A549 (cell line): Measurements from ENCODE around the gene DMAC2.

Experiments
- CEBPB ChIP-seq, 2 experiments: fragments of >200 bp in 1 of 2; sonication (Bioruptor Twin) in 1 of 2; formaldehyde crosslinking in 1 of 2; IDR thresholded peaks; 2 replicates each; pipeline ENCODE4 v1.6.1; 2012 to 2016
- CHD2 ChIP-seq: fragments of 150-350 bp; IDR thresholded peaks from 2 replicates; pipeline ENCODE4 v1.6.1; 2014; ENCODE audit warnings: low read length; ENCODE audit not compliant: partially characterized antibody
- EP300 ChIP-seq, 2 experiments: fragments of >200 bp; sonication (Bioruptor Twin); formaldehyde crosslinking; IDR thresholded peaks; 2 replicates in 1 of 2; 3 replicates in 1 of 2; pipeline ENCODE4 v1.6.1; 2016 to 2017
- KDM1A ChIP-seq: fragments of 200-600 bp; sonication (generic); IDR thresholded peaks from 2 replicates; pipeline ENCODE4 v1.6.1; 2016; ENCODE audit warnings: low read depth, mild to moderate bottlenecking
- MAFK ChIP-seq: fragments of 450-650 bp; IDR thresholded peaks from 2 replicates; pipeline ENCODE4 v1.6.1; 2014; ENCODE audit not compliant: partially characterized antibody
- POLR2A ChIP-seq: IDR thresholded peaks from 2 replicates; pipeline ENCODE4 v1.6.1; 2012; ENCODE audit warnings: mild to moderate bottlenecking, low read length
- RAD21 ChIP-seq, 2 experiments: fragments of >200 bp in 1 of 2; sonication (Bioruptor Twin) in 1 of 2; formaldehyde crosslinking in 1 of 2; IDR thresholded peaks in 1 of 2; conservative IDR thresholded peaks in 1 of 2; 2 replicates in 1 of 2; 3 replicates in 1 of 2; pipeline ENCODE4 v1.6.1; 2012 to 2018; ENCODE audit warnings: inconsistent platforms in 1 of 2
- SMC3 ChIP-seq: fragments of >200 bp; sonication (Bioruptor Twin); formaldehyde crosslinking; IDR thresholded peaks from 3 replicates; pipeline ENCODE4 v1.6.1; 2018; ENCODE audit warnings: inconsistent platforms
- ZNF302 ChIP-seq: fragments of 250-450 bp; sonication (Bioruptor Pico); IDR thresholded peaks from 2 replicates; pipeline ENCODE4 v1.9.0; 2021; ENCODE audit warnings: inconsistent platforms, mild to moderate bottlenecking, moderate library complexity
- TF ChIP-seq, protein P1 (sequence below): fragments of 150-350 bp; IDR thresholded peaks from 2 replicates; pipeline ENCODE4 v1.6.1; 2014; ENCODE audit warnings: low read depth, mild to moderate bottlenecking, low read length
- TF ChIP-seq, protein P2 (sequence below): fragments of >200 bp; sonication (Bioruptor Twin); formaldehyde crosslinking; IDR thresholded peaks from 3 replicates; pipeline ENCODE4 v1.5.1; 2016
- TF ChIP-seq, protein P3 (sequence below): fragments of 200-600 bp; sonication (generic); IDR thresholded peaks from 2 replicates; pipeline ENCODE4 v1.6.1; 2016; ENCODE audit warnings: antibody characterized with exemption, mild to moderate bottlenecking, moderate library complexity

DNA sequence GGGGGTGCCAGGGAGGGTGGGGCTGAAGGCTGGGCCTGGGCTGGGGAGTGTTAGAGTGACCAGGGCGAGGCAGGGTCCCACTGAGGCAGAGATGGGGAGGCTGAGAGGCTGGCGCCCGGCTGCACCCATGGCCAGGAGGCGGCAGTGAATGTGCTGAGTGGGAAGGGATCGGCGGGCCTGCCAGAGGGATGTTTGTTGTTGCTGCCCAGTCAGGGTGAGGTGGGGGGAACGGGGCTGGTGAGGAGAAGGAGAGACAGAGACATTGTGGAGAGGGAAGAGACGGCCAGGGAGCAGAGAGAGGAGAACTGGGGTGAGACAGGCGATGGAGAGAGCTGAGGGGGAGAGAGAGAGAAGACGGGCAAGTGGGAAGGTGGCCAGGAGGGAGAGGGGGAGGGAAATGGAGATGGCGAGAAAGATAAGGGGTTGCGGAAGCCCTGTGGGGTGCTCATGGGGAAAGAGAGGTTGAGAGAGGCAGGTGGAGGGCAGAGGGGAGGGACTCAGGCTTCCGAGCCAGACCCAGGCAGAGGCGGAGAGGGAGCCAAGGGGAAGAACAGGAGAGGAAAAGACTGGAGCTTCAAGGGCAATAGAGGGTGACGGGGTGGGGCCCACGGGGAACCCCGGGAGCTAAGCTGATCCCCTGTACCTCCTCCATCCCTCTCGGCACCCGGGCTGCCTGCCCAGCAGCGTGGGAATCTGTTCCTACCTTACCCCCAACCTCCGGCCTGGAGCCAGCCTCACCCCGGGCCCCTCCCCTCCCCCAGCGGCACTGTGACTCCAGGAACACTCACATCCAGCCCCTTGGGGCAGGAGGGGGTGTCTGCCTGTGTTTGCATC, 11.8 kb downstream of the DMAC2 start:
- TF ChIP-seq, protein P1, sequence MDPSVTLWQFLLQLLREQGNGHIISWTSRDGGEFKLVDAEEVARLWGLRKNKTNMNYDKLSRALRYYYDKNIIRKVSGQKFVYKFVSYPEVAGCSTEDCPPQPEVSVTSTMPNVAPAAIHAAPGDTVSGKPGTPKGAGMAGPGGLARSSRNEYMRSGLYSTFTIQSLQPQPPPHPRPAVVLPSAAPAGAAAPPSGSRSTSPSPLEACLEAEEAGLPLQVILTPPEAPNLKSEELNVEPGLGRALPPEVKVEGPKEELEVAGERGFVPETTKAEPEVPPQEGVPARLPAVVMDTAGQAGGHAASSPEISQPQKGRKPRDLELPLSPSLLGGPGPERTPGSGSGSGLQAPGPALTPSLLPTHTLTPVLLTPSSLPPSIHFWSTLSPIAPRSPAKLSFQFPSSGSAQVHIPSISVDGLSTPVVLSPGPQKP, result no peak
- TF ChIP-seq, protein P2, sequence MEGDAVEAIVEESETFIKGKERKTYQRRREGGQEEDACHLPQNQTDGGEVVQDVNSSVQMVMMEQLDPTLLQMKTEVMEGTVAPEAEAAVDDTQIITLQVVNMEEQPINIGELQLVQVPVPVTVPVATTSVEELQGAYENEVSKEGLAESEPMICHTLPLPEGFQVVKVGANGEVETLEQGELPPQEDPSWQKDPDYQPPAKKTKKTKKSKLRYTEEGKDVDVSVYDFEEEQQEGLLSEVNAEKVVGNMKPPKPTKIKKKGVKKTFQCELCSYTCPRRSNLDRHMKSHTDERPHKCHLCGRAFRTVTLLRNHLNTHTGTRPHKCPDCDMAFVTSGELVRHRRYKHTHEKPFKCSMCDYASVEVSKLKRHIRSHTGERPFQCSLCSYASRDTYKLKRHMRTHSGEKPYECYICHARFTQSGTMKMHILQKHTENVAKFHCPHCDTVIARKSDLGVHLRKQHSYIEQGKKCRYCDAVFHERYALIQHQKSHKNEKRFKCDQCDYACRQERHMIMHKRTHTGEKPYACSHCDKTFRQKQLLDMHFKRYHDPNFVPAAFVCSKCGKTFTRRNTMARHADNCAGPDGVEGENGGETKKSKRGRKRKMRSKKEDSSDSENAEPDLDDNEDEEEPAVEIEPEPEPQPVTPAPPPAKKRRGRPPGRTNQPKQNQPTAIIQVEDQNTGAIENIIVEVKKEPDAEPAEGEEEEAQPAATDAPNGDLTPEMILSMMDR, result no peak
- TF ChIP-seq SMC3 (no peak), KDM1A (no peak), EP300 (IDR thresholded peaks at IDR 0.05) (no peak), MAFK (no peak), ZNF302 (CRISPR knock-in tag) (no peak), POLR2A (no peak), RAD21 (conservative IDR thresholded peaks at IDR 0.05 in 1 of 2, IDR thresholded peaks at IDR 0.05 in 1 of 2) (no peak), CHD2 (no peak), CEBPB (IDR thresholded peaks at IDR 0.05) (no peak)
- TF ChIP-seq, protein P3, sequence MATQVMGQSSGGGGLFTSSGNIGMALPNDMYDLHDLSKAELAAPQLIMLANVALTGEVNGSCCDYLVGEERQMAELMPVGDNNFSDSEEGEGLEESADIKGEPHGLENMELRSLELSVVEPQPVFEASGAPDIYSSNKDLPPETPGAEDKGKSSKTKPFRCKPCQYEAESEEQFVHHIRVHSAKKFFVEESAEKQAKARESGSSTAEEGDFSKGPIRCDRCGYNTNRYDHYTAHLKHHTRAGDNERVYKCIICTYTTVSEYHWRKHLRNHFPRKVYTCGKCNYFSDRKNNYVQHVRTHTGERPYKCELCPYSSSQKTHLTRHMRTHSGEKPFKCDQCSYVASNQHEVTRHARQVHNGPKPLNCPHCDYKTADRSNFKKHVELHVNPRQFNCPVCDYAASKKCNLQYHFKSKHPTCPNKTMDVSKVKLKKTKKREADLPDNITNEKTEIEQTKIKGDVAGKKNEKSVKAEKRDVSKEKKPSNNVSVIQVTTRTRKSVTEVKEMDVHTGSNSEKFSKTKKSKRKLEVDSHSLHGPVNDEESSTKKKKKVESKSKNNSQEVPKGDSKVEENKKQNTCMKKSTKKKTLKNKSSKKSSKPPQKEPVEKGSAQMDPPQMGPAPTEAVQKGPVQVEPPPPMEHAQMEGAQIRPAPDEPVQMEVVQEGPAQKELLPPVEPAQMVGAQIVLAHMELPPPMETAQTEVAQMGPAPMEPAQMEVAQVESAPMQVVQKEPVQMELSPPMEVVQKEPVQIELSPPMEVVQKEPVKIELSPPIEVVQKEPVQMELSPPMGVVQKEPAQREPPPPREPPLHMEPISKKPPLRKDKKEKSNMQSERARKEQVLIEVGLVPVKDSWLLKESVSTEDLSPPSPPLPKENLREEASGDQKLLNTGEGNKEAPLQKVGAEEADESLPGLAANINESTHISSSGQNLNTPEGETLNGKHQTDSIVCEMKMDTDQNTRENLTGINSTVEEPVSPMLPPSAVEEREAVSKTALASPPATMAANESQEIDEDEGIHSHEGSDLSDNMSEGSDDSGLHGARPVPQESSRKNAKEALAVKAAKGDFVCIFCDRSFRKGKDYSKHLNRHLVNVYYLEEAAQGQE, result no peak
